ENCODE data around the gene WDR90.

The WDR90 gene

GRCh38 chr16:704552-705380 is 55.6 kb downstream of the WDR90 start:
- TF ChIP-seq CTCF (IDR thresholded peaks at IDR 0.05; ENCODE audit: low read depth, low read length, poor library complexity, severe bottlenecking) (no peak), EZH2phosphoT487 (IDR thresholded peaks at IDR 0.05; ENCODE audit: borderline replicate concordance, low read length) (no peak)
- H3K36me3 ChIP-seq (ENCODE audit: control insufficient read depth, low read length): no peaks in the 10 kb centered on the region
- H3K4me3 ChIP-seq (ENCODE audit: low read length): no peak overlapping the region
- H3K79me2 ChIP-seq (ENCODE audit: control insufficient read depth, low read length): no peaks in the 10 kb centered on the region
- peaks cover 71% of the 10 kb centered on the region for H3K27me3 ChIP-seq (ENCODE audit: control insufficient read depth, low read length)
- no peaks in the 10 kb centered on the region for H3F3A ChIP-seq (ENCODE audit: control insufficient read depth, insufficient read depth)
- H3K4me1 ChIP-seq (ENCODE audit: control insufficient read depth, low read length): no peaks in the 10 kb centered on the region
- no peaks in the 10 kb centered on the region for H3K9me2 ChIP-seq (replicated peaks; ENCODE audit: control insufficient read depth, low read length)
- H3K4me2 ChIP-seq (ENCODE audit: low read length): no peak overlapping the region
- no peaks in the 10 kb centered on the region for H3K9me3 ChIP-seq (ENCODE audit: control insufficient read depth, insufficient read depth, low read length)
- H4K20me1 ChIP-seq (ENCODE audit: control insufficient read depth, insufficient read depth, low read depth, low read length): no peaks in the 10 kb centered on the region
- no peak overlapping the region for H3K27ac ChIP-seq (ENCODE audit: low read depth, low read length)

- no peak for TF ChIP-seq EZH2phosphoT487 (IDR thresholded peaks at IDR 0.05; ENCODE audit: borderline replicate concordance, low read length)
- no peak for TF ChIP-seq CTCF (IDR thresholded peaks at IDR 0.05; ENCODE audit: low read depth, low read length, poor library complexity, severe bottlenecking)
- Histone ChIP-seq H3K79me2 (ENCODE audit: control insufficient read depth, low read length) (no peaks in the 10 kb centered on the region), H3K27me3 (ENCODE audit: control insufficient read depth, low read length) (peaks cover 71% of the 10 kb centered on the region), H4K20me1 (ENCODE audit: control insufficient read depth, insufficient read depth, low read depth, low read length) (no peaks in the 10 kb centered on the region), H3K4me1 (ENCODE audit: control insufficient read depth, low read length) (no peaks in the 10 kb centered on the region), H3K27ac (ENCODE audit: low read depth, low read length) (no peak within 1 kb of the TSS), H3K9me2 (replicated peaks; ENCODE audit: control insufficient read depth, low read length) (no peaks in the 10 kb centered on the region), H3K4me3 (ENCODE audit: low read length) (no peak within 1 kb of the TSS), H3F3A (ENCODE audit: control insufficient read depth, insufficient read depth) (no peaks in the 10 kb centered on the region), H3K4me2 (ENCODE audit: low read length) (no peak within 1 kb of the TSS), H3K36me3 (ENCODE audit: control insufficient read depth, low read length) (no peaks in the 10 kb centered on the region), H3K9me3 (ENCODE audit: control insufficient read depth, insufficient read depth, low read length) (no peaks in the 10 kb centered on the region)
These were observed 56.4 kb downstream of the WDR90 start, which contains the start of gene FBXL16 for GRCh38 chr16:705431-706188. Gene FBXL16, minus strand, starts transcription at chr16:705801. Its CDS starts 8,396 bp downstream, at chr16:697405.

- H3K9me3 ChIP-seq (ENCODE audit: control insufficient read depth, insufficient read depth, low read length): no peaks in the 10 kb centered on the region
These were observed 57.3 kb downstream of the WDR90 start for GRCh38 chr16:706189-707061.

More at GRCh38 chr16:706189-707061, 57.3 kb downstream of the WDR90 start:
- Histone ChIP-seq H3K27ac (ENCODE audit: low read depth, low read length) (no peak overlapping the region), H3K4me1 (ENCODE audit: control insufficient read depth, low read length) (peaks cover 1% of the 10 kb centered on the region; the same call in 1 of the 2 replicates), H3K4me3 (ENCODE audit: low read length) (no peak overlapping the region), H3K36me3 (ENCODE audit: control insufficient read depth, low read length) (no peaks in the 10 kb centered on the region), H3F3A (ENCODE audit: control insufficient read depth, insufficient read depth) (no peaks in the 10 kb centered on the region), H3K9me2 (replicated peaks; ENCODE audit: control insufficient read depth, low read length) (no peaks in the 10 kb centered on the region), H3K27me3 (ENCODE audit: control insufficient read depth, low read length) (peaks cover 71% of the 10 kb centered on the region), H3K4me2 (ENCODE audit: low read length) (no peak overlapping the region), H3K79me2 (ENCODE audit: control insufficient read depth, low read length) (no peaks in the 10 kb centered on the region), H4K20me1 (ENCODE audit: control insufficient read depth, insufficient read depth, low read depth, low read length) (0 out of 2 replicates have a peak, but pooled peaks cover 3% of the 10 kb centered on the region)
- TF ChIP-seq CTCF (IDR thresholded peaks at IDR 0.05; ENCODE audit: low read depth, low read length, poor library complexity, severe bottlenecking) (no peak), EZH2phosphoT487 (IDR thresholded peaks at IDR 0.05; ENCODE audit: borderline replicate concordance, low read length) (no peak)
